Mesodermal cell (in vitro differentiated cells): ENCODE data around the gene TOX4. TPM values are rescaled to one million over a fixed set of nuclear protein-coding genes. Genes with fewer than 3 reads are reported as not detected.
"Not testable (repeated sequence)": the region's sequence is repeated elsewhere in the genome, so short reads cannot be mapped to it uniquely, and the experiment has no call there.

Experiments
- H3K27ac ChIP-seq: 2 replicates; pipeline ENCODE4 v1.7.0; 2013; ENCODE audit warnings: mild to moderate bottlenecking, low read depth, low read length, moderate library complexity; ENCODE audit not compliant: severe bottlenecking
- H3K36me3 ChIP-seq: 2 replicates; pipeline ENCODE4 v1.7.1; 2013; ENCODE audit warnings: mild to moderate bottlenecking, low read length, moderate library complexity; ENCODE audit not compliant: control insufficient read depth, insufficient read depth
- H3K4me1 ChIP-seq: one replicate; pipeline ENCODE4 v1.7.1; 2013; ENCODE audit warnings: mild to moderate bottlenecking, low read length; ENCODE audit not compliant: insufficient read depth, control insufficient read depth, poor library complexity, severe bottlenecking
- H3K4me3 ChIP-seq: 2 replicates; pipeline ENCODE4 v1.7.0; 2013; ENCODE audit warnings: low read length, control low read depth, mild to moderate bottlenecking; ENCODE audit not compliant: insufficient read depth, poor library complexity, severe bottlenecking; ENCODE audit errors: extremely low read depth
- H3K9me3 ChIP-seq: 2 replicates; pipeline ENCODE4 v1.7.1; 2013; ENCODE audit warnings: mild to moderate bottlenecking, low read length, moderate library complexity; ENCODE audit not compliant: control insufficient read depth
- WGBS, 2 experiments: methylation state at CpG; one replicate each; pipeline ENCODE4 v1.1.5; 2013; ENCODE audit warnings: missing lambda C conversion rate in 2 of 2; ENCODE audit not compliant: insufficient coverage in 2 of 2; 5-methylcytosine and 5-hydroxymethylcytosine counted together
- polyA plus RNA-seq, 2 experiments: library from polyadenylated mRNA; stranded (reverse); fragments of 50-300 nt; gene quantifications; one replicate each; pipeline ENCODE4 v1.2.3, GENCODE V29; 2013

The TOX4 gene
- 53.8 TPM for polyA plus RNA-seq (2013, experiment 1 of 2)
- polyA plus RNA-seq (2013, experiment 2 of 2) = 49.4 TPM

DNA sequence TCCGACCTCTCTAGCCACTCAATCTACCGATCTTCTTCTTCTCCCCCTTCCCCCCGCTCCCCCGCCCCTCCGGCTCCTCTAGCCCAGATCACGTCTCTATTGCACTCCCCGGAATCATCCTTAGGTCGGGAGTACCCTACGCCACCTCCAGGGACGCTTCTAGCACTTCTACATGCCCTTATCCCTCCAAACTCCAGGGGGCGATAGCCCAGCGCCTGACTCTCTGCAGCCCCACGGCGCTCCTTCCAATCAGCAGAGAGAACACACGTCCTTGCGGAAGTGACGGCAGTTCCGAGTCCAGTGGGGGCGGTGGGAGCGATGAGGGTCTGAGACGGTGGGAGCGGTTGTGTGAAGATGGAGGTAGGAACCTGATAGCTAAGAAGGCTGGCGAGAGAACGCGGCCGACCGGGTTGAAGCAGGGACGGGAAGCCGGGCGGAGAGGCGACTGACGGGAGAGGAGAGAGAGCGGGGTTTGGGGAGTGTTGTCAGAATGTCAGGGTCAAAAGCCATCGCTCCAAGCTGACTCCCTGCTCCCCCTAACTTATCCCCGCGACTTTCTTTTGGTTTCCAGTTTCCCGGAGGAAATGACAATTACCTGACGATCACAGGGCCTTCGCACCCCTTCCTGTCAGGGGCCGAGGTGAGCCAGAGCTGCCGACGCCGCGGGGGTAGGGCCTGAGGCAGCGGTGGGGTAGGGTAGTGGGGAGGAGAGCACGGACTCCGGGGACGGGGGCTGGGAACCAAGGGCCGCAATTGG is at the start of gene TOX4, which contains the start of gene RAB2B:
Gene TOX4, plus strand, starts transcription at position 271 of the 757 bp plus-strand sequence. Its CDS starts 84 bp downstream, at position 355.
Gene RAB2B, minus strand, starts transcription at position 35 of the 757 bp plus-strand sequence. CDS start 87 bp downstream, outside the sequence.
- H3K4me3 ChIP-seq = peak within 1 kb of the TSS; percentile 88
- no peaks in the 10 kb centered on the region for H3K9me3 ChIP-seq
- 0 to 1% methylated on average over 22 to 42 of the region's 49 CpGs for WGBS, 2 experiments
- H3K4me1 ChIP-seq = no peaks in the 10 kb centered on the region
- peak within 1 kb of the TSS; percentile 68 for H3K27ac ChIP-seq
- peaks cover 13% of the 10 kb centered on the region for H3K36me3 ChIP-seq

DNA sequence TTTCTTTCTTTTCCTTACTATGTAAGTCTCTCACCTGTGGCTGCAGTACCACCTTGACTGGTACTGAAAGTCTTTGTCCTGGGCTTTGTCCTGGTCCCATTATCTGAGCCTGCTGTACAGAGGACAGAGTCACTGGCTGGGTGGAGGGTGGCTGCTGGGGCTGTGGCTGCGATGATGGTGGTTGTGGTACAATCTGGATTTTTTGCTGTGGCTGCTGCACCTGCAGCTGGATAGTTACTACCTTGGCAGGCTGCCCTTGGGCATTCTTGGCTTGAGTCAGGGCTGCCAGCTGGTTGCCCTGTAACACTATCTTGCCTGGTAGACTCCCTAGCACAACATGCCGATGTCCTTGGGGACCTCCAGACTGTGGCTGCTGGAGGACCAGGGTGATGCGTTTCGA is 48.1 kb upstream of the TOX4 start:
- Histone ChIP-seq H3K4me3 (no peak overlapping the region), H3K36me3 (peaks cover 91% of the 10 kb centered on the region), H3K27ac (no peak overlapping the region), H3K9me3 (no peaks in the 10 kb centered on the region), H3K4me1 (no peaks in the 10 kb centered on the region)
- 100% methylated on average over 1 to 2 of the region's 4 CpGs for WGBS, 2 experiments

DNA sequence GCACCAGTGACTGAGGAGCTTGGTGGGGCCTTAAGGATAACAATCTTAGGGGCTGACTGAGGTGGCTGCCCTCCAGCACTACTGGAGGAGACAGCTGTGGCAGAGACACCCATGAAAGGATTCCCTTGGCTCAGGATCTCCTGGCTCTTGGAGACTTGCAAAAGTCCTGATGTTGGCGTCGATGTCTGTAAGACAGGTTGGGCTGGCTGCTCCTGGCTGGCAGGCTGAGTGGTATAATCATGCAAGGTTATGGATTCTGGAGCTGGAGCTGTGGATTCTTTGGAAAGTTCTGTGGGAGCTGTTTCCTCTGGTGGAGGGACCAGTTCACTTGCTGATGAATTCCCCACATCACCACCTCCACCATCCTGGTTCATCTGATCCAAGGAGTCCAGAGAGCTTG is 45.9 kb upstream of the TOX4 start:
- 100% methylated on average over 2 of the region's 2 CpGs; no CpG with 5 or more reads in 1 of the 2 experiments for WGBS, 2 experiments
- no peaks in the 10 kb centered on the region for H3K4me1 ChIP-seq
- no peak overlapping the region for H3K27ac ChIP-seq
- no peak overlapping the region for H3K4me3 ChIP-seq
- H3K9me3 ChIP-seq = no peaks in the 10 kb centered on the region
- H3K36me3 ChIP-seq = peaks cover 82% of the 10 kb centered on the region

DNA sequence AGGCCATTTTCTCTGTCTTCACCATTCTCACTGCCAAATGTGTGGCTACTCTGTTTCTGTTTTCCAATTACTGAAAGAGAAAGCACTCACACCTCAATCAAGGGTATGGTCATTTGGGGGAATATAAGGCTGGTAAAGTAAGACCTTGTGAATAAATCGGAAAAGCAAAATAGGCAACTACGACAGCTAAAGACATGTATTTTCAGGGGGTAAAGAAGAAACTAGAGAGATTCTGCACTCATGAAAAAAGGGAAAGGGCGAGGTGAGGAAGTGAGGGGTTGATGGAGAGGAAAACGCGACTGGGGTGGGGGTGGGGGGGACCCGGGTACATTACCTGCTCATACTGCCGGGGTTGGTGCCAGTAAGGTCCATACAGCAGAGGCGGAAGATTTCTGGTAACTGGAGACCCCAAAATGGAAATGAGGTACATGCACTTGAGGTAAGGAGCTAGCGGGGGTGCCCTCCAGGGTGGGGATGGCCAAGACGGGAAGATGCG is 40.4 kb upstream of the TOX4 start:
- no peak overlapping the region for H3K27ac ChIP-seq
- peaks cover 31% of the 10 kb centered on the region for H3K36me3 ChIP-seq
- WGBS, 2 experiments = 9 to 22% methylated on average over 4 to 11 of the region's 11 CpGs
- H3K9me3 ChIP-seq = no peaks in the 10 kb centered on the region
- H3K4me3 ChIP-seq = peak overlapping the region; percentile 90
- H3K4me1 ChIP-seq = peaks cover 4% of the 10 kb centered on the region

DNA sequence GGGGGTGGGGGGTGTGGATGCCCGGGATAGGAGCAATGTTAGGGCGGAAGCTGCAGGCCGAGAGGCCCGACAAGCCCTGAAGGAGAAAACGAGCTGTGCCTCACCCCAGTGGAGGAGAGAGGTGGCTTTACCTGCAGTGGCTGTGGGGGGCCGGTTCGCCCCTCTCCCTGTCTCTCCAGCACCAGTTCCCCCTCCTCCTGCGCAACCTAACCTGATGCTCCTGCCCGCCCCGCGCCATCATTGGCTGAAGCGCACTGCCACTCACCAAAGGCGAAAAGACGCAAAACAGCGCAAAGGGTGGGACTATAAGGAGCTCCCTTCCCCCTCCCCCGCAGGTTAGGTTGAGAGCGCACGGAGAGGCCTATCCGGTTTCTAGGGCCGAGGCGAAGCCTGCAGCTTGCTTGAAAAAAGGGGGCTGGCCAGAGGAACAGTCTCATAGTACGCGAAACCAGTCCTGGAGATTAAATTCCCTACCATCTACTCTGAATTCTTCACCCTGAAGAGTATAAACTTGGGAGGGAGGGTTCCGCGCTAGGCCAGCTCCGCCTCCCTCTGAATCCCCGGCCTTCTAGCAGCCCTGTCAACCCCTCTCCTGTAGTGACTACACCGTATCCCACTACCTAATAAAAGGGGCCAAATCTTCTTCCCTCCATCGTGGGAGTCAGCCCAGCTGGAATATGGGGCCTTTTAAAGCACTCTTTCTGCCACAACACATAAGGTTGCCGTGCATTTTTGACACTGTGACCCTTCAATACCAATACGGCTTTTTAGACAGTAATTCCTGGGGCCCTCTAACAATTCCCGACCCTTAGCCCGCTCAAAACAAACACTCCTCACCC is 39.7 kb upstream of the TOX4 start:
- 13% methylated on average over 16 to 17 of the region's 33 CpGs for WGBS, 2 experiments

DNA sequence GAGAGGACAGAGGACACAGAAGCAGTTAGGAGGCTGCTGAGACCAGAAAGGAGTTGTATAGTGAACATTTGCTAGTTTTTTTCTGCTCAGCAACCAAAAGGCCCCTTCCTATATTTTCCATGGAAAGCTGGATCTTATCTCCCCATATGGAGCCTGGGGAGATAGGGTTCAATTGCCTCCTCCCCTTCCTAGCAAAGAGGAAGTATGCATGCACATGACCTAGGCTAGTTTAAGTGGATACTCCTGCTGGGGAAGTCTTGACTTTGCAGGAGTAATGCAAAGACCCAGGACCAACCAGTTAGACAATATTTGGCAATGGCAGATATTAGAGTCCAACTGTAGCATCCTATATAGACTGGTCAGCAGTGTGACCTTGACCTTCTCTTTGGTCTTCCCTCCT is 36.1 kb upstream of the TOX4 start:
- Histone ChIP-seq H3K4me1 (peaks cover 4% of the 10 kb centered on the region), H3K36me3 (peaks cover 15% of the 10 kb centered on the region), H3K4me3 (no peak overlapping the region), H3K9me3 (no peaks in the 10 kb centered on the region), H3K27ac (no peak overlapping the region)

More for the DNA sequence above, 39.7 kb upstream of the TOX4 start:
- Histone ChIP-seq H3K27ac (peak overlapping the region; percentile 91), H3K36me3 (peaks cover 34% of the 10 kb centered on the region), H3K9me3 (no peaks in the 10 kb centered on the region), H3K4me1 (peaks cover 4% of the 10 kb centered on the region), H3K4me3 (peak overlapping the region; percentile 90)

DNA sequence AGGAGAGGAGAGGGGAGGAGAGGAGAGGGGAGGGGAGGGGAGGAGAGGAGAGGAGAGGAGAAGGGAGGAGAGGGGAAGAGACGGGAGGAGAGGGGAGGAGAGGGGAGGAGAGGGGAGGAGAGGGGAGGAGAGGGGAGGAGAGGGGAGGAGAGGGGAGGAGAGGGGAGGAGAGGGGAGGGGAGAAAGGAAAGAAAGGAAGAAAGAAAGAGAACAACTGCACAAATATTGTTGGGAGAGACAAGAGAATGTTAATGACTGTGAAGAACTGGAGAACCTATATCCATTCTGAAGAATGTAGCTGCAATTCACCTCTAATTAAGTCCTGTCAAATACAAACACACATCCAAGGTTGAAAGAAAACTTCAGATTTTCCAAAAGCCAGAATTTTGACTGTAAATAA is 34.3 kb upstream of the TOX4 start:
- H3K27ac ChIP-seq, H3K4me1 ChIP-seq, H3K9me3 ChIP-seq, H3K4me3 ChIP-seq: not testable (repeated sequence)
- 89% methylated on average over 1 of the region's 1 CpG; no CpG with 5 or more reads in 1 of the 2 experiments for WGBS, 2 experiments
- H3K36me3 ChIP-seq = peaks cover 18% of the 10 kb centered on the region

DNA sequence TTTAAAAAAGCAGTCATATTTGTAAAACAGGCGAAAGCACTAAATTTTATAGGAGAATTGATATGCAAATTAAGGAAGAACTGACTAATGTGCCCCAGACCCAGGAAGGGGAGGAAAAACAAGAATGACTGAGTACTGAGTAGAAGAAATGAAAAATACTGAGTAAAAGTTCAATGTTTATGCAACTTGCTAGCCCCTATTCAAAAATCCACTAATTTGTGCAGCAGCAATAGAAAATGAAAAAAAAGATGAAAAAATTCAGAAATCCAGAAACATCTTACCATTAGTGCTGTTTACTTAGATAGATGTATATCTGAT is 27.1 kb upstream of the TOX4 start:
- no peak overlapping the region for H3K4me3 ChIP-seq
- H3K36me3 ChIP-seq = peaks cover 43% of the 10 kb centered on the region
- 100% methylated on average over 1 of the region's 1 CpG; no CpG with 5 or more reads in 1 of the 2 experiments for WGBS, 2 experiments
- H3K27ac ChIP-seq = no peak overlapping the region
- H3K9me3 ChIP-seq = peaks cover 3% of the 10 kb centered on the region
- peaks cover 3% of the 10 kb centered on the region for H3K4me1 ChIP-seq

DNA sequence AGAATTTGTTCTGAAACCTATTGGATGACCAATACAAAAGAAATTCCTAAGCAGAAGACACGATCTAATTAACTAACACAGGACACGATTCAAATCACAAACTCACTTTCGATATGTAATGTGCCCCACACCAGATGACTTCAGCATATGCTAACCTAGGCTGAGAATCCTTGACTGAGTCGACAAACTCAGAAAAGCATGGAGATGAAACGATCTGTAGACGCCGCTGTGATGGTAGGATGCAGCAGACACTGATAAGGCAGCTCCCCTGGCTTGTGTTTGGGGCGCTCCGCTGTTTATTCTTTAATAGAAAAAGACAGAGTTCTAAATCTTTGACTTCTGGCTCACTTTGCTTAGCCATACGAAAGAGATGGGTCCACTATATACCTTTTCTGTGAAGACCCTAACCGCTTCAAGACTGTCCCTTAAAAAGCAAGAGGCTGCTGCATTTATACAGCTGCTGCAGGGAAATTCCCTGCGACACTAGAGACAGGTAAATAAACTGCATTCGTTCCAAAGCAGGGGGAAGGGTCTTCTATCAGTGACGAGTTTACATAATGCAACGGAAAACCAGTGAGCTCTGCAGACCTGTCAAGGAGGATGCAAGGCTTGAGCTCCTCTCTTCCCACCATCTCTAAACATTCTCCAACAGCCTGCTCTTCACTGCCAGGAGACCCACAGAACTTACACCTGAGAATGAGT is 22.0 kb upstream of the TOX4 start:
- no peaks in the 10 kb centered on the region for H3K9me3 ChIP-seq
- WGBS, 2 experiments = 57 to 61% methylated on average over 10 to 11 of the region's 15 CpGs
- H3K4me3 ChIP-seq = peak overlapping the region; percentile 93
- no peak overlapping the region for H3K27ac ChIP-seq
- H3K4me1 ChIP-seq = peaks cover 3% of the 10 kb centered on the region
- H3K36me3 ChIP-seq = peaks cover 40% of the 10 kb centered on the region

DNA sequence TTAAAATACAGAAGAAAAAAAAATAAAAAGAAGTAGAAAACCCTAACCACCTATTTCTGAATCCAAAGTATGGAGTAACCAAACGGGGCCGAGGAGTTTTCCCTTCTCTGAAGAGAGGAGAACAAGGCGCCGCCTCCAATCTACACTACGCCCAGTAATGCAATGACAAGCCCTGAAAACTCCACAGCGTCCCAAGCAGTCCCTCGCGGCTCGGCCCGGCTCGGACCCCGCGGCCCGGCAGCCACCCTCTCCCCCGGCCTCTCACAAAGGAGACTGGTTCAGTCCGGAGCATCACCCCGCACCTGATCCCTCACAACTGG is 21.4 kb upstream of the TOX4 start:
- H3K36me3 ChIP-seq = peaks cover 39% of the 10 kb centered on the region
- peaks cover 3% of the 10 kb centered on the region for H3K4me1 ChIP-seq
- peak overlapping the region; percentile 75 for H3K27ac ChIP-seq
- H3K4me3 ChIP-seq = peak overlapping the region; percentile 93
- H3K9me3 ChIP-seq = no peaks in the 10 kb centered on the region
- WGBS, 2 experiments = 0% methylated on average over 7 to 9 of the region's 17 CpGs
